Umbilical cord (tissue), 2 donors: ENCODE data around the gene TMED4. TPM values are rescaled to one million over a fixed set of nuclear protein-coding genes. Genes with fewer than 3 reads are reported as not detected.
A peak's percentile ranks its signal among the peaks of the same experiment; 100 is the strongest.
"Not testable (repeated sequence)": the region's sequence is repeated elsewhere in the genome, so short reads cannot be mapped to it uniquely, and the experiment has no call there.

Experiments
- DNase-seq: peaks from one replicate; pipeline ENCODE4 v3.0.0-alpha.2; 2015; ENCODE audit warnings: low spot score
- total RNA-seq: library from RNA; depleted of rRNA; stranded (reverse); fragments of >200 nt; gene quantifications from one replicate; pipeline ENCODE4 v1.2.3, GENCODE V29; 2014; ENCODE audit warnings: low replicate concordance; ENCODE audit not compliant: insufficient read depth

TMED4 gene
- total RNA-seq, 1 donor from 2014 or later, result 84.7 TPM

DNA sequence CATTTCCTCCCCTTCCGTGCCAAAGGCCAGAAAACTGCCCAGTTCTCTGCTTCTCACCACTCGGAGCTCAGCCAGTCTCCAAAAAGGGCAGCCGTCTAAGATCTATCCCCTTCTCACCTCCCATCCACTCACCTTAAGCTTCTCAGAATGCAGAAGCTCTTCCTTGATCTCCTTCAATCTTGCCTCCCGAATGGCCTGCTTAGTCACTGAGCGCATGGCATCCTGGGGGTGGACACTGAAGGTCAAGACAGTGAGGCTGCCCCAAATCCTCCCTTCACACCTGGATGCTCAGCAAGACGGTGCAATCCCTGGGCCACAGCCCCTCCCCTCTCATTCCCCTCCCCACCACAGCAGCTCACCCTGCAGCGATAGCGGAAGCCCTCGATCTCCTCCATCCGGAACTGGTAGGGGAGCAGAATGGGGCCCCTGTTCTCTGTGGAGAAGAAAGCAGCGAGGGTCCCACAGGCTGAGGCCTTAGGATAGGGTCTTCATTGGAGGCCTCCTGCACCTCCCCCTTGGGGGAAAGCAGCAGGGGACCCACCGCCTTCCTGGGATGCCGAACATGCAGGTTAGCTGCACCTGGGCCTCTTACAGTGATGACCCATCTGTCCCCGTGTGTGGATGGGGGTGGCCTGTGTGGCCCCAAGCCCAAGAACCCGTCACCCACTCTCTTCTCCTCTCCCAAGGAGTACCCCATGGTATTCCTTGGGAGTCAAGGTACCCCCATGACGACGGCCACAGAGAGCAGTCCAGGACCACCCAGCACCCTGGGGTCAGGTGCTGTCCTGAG, 13.1 kb downstream of the TMED4 start:
- DNase-seq, result no peak

DNA sequence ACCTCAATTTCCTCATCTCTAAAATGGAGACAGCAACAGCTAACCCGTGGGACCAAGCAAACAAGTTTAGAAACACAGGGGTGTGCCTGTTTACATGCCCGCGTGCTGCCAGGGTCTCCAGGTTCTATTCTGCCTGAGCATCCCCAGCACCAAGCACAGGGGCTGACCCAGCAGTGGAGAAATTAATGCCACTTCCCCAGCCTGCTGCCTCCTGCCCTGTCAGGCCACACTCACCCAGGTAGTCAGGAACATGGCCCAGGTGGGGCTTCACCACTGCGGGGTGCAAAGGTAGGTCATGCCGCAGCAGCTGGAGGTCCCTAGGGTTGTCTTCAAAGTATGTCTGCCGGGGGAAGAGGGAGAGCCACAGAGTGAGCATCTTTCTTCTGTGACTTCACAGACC, 14.1 kb downstream of the TMED4 start:
- DNase-seq, result no peak

DNA sequence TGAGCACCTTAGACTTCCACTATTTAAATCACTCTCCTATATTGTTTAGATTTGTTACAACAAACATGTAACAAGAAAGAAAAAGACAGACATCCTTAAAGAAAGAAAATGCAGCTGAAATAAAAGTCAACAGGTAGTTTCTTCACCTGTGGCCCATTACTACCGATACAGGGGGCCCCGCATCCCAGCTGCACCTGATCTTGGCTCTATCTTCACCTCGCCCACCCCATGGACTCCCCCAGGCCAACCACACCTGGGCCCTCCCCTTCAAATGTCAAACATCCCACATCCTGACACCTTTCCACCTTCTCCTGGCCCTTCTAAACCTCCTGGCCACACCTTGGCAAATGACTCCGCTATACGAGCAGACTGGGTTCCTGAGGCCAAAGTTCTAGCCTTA, 15.4 kb downstream of the TMED4 start:
- no peak for DNase-seq

DNA sequence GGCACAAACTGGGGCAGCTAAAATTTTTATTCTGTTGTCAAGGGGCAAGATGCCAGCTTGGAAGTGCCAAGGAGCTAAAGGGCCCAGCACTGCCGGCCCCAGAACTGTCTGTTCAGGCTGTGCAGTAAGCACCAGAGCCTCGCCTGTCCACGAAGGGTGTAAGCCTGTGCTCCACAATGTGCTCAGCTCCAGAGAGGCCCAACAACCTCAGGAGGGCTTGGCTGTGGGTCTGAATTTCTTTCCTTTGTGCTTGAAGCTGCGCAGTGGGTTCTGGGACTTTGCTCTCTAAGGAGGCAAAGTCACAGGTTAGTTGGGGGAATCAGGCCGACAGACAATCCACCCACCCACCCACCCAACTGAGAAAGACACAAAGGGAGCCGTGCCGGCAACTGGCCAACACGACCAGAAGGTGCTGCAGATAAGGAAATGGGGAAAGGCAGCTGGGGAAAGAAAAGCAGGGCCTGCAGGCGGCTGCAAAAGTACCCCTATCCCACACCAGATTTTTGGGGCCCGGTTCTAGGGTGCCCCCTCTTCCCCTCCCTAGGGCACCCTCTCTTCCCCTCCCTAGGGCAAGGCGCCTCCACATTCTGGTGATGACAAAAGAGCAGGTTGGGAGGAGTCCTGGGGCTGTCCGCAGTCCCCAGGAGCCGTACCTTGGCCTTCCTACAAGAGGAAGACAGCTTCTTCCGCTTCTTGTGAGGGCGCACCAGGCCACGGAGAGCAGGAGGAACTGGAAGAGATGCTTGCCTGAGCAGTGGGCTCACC, 16.1 kb downstream of the TMED4 start:
- DNase-seq, result no peak

DNA sequence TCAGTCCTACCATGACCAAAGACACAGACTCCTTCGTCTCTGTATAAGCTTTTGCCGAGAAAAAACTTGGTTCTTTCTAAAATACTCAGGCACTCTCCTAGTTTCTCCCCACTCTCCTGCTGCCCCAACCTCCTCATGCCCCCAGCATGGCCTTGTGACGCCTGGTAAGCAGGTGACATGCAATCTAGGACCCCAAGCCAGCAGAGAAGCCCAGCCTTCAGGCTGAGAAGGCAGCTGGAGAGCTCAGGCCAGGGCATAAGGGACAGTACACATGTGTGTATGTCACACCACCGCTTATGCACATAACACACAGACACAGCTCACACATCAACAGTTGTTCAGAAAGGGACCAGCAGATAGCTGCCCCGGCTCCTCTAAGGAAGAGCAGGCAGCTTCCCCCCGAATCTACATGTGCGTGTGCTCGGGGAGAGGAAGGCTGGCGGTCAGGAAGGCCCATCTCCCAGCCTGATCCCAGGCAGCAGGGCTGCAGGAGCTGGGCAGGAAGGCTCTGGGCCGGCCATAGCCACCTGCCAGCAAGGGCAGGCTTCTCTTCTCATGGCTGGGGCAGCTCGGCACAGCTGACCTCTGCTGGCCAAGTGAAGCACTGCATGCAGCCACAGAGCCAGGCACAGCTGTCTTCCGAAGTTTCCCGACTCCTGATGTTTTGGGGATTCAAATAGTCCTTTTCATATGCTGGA, 16.8 kb downstream of the TMED4 start:
- peak; percentile 42 for DNase-seq

DNA sequence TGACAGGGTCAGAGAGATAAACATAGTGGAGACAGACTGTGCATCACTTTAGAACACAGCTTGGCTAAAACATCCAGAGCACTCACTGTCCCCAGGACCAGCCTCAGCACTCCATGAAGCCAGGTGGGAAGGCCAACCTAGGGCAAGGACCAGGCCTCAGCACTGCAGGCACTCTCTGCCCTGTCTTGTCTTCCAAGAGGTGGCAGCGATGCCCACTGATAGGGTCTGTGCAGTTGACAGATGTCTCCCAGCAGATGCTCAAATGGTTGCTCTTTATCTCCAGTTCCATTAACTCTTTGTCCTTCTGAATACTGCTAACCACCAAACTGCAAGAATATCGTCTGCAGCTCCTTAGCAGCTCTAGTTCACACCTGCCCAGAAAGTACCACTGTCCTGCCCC, 17.4 kb downstream of the TMED4 start:
- no peak for DNase-seq

DNA sequence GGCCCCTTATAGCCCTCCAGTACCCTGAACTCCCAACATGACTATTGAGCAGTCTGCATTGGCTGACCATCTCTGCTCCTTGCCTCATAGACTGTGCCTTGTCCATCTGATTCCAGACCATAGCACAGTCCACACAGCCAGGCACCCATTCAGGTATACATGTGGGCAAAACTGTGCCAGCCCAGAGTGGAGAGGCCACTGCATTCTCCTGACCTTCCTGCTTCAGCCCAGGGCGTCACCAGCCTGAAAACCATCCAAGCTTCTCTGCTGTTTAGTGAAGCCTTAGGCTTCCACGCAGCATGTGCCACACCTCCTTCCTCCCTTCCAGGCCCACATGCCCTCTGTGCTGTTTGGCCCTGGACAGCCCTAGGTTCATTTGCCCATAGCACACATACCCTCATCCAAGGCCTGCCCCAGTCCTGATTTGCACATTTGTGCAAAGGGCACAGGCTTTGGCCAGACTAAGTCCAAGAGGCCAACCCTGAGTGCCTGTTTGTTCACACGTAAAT, 18.8 kb downstream of the TMED4 start:
- no peak for DNase-seq

DNA sequence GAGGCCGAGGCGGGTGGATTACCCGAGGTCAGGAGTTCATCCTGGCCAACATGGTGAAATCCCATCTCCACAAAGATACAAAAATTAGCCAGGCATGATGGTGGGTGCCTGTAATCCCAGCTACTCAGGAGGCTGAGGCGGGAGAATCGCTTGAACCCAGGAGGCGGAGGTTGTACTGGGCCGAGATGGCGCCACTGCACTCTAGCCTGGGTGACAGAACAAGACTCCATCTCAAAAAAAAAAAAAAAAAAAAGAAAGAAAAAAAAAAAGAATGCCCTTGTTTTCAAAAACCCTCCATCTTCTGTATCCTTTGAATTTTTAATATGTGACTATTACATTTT, 19.4 kb downstream of the TMED4 start:
- DNase-seq, result not testable (repeated sequence)

DNA sequence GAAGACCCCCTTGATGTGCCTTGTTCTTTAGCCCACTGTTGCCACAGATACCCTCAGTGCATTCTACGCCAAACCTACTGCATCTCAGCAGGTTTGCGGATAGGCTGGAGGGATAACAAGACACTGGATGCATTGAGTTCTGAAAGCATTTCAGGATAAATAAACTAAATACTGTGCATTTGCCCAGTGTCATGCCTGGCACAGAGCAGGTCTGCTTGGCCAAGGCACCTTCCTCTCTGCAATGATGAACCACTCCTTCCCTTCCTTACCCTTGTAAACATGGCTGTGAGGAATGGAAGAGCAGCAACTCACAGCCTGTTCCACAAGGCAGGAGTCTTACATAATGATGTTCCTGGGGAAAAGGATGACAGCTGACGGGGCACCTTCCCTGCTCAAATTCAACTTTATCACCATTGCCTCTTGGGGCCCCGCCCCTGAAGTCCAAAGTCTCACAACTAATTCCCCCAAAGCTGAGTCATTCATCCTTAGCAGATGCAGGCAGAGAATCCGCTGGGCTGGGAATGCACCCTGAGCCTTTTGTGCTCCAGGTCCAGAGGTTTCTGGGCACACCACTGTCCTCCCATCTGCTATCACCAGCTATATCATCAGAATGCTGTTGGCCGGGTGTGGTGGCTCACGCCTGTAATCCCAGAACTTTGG, 19.9 kb downstream of the TMED4 start:
- DNase-seq, result peak; percentile 72

DNA sequence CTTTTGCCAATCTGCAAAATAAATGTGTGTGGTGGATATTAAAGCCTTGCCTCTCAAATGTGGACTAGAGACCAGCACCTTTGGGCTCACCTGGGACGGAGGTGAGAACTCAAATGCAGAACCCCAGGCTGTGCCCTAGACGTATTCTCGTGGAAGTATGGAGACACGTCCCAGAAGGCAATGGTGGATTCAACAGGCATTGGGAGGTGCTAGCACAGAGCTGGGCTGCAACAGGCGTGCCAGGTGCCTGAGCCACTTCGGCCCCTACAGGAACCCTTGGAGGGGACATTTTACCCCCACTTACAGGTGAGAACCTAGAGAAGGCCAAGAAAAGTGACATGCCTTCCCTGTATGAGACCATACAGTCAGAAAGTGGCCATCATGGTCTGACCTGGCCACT, 20.6 kb downstream of the TMED4 start:
- DNase-seq, result no peak

DNA sequence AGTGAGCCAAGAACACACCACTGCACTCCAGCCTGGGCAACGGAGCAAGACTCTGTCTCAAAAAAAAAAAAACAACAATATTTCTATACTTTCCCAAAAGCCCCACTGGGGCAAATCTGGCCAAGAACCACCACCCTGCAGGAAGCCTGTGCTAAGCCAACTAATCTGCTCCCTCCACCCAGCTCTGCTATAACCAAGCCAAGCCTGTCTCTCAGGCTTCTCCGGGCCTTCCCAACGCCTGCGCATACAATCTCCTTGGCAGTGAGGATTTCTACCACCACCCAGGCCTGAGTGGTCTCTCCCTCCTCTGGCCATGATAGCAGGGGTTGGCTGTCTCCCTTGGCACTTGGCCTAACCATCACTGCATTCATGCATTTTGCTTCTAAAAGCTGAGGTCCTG, 22.5 kb downstream of the TMED4 start:
- no peak for DNase-seq

DNA sequence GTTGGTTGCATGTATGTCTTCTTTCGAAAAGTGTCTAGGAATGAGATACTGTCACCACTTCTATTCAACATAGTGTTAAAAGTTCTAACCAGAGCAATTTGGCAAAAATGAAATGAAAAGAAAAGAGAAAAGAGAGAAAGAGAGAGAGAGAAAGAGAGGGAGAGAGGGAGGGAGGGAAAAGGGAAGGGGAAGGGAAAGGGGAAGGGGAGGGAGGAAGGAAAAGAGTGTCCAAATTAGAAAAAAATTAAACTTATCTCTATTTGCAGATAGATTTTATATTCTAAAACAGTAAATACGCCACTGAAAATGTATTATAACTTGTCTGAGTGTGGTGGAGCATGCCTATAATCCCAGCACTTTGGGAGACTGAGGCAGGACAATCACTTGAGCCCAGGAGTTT, 24.5 kb downstream of the TMED4 start:
- no peak for DNase-seq

DNA sequence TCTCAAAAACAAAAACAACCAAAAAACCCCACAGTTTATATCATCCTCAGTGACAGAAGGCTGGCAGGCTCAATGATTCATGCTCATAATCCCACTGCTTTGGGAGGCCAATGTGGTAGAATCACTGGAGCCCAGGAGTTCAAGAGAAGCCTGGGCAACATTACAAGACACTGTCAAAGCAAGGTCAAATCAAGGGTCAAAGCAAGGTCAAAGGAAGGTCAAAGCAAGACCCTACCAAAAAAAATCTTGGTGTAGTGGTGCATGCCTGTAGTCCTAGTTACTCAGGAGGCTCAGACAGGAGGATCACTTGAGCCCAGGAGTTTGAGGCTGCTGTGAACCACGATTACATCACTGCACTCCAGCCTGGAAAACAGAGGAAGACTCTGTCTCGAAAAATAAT, 26.7 kb downstream of the TMED4 start:
- DNase-seq, result no peak

DNA sequence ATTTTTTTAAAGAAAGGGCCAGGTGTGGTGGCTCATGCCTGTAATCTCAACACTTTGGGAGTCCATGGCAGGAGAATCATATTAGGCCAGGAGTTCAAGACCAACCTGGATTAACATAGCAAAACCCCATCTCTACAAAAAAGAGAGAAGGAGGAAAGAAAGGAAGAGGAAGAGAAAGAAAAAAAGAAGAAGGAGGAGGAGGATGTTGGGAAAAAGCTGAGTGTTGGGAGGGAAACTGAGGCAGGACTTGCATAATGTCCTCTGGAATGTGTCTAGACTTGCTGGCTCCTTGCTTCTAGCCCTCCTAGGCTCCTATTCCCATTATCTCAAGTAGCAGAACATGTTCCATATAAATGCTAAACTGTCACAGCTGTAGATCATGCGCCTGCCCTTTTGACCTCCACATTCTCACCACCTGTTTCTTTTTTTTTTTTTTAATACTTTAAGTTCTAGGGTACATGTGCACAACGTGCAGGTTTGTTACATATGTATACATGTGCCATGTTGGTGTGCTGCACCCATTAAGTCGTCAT, 29.5 kb downstream of the TMED4 start:
- DNase-seq, result not testable (repeated sequence)

DNA sequence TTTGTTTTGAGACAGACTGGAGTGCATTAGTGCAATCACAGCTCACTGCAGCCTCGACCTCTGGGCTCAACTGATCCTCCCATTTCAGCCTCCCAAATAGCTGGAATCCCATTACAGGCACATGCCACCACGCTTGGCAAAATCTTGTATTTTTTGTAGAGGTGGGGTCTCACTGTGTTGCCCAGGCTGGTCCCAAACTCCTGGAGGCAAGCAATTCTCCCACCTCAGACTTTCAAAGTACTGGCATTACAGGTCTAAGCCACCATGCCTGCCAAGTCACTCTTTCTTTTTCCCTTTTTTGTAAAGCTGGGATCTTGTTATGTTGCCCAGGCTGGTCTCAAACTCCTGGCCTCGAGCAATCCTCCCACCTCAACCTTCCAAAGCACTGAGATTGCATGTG, 32.6 kb downstream of the TMED4 start:
- DNase-seq, result no peak

DNA sequence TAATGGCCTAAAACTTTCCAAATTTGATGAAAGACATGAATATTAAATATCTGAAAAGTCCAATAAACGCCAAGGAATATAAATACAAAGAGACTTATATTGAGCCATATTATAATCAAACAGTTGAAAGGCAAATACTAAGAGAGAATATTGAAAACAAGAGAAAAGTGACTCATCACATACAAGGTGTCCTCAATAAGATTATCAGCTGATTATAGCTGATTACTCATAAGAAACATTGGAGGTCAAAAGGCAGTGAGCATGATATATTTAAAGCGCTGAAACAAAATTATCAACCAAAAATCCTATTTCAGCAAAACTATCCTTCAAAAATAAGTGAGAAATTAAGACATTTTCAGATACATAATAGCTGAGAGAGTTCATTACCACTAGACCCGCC, 33.1 kb downstream of the TMED4 start:
- DNase-seq, result no peak

DNA sequence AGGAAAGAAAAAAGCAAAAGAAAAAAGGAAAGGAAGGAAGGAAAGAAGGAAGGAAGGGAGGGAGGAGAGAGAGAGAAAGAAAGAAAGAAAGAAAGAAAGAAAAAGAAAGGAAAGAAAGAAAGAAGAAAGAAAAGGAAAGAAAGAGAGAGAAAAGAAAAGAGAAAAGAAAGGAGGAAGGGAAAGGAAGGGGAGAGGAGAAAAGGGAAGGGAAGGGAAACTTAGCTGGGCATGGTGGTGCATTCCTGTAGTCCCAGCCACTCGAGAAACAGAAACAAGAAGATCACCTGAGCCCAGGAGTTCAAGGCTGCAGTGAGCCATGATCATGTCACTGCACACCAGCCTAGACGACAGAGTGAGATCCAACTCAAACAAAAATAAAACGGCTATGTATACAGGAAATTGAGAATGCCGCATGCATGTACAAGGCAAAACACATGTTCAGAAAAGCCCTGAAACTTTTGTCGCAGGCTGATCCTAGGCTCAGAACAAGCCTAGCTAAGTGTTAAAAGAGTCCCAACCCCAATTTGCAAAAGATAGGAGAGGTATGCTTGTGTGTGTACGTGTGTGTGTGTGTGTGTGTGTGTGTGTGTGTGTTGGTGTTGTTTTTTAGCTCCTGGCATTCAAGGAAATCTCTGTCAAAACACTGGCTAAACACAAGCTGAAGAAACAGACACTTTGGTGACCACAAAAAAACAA, 34.3 kb downstream of the TMED4 start:
- DNase-seq, result no peak

DNA sequence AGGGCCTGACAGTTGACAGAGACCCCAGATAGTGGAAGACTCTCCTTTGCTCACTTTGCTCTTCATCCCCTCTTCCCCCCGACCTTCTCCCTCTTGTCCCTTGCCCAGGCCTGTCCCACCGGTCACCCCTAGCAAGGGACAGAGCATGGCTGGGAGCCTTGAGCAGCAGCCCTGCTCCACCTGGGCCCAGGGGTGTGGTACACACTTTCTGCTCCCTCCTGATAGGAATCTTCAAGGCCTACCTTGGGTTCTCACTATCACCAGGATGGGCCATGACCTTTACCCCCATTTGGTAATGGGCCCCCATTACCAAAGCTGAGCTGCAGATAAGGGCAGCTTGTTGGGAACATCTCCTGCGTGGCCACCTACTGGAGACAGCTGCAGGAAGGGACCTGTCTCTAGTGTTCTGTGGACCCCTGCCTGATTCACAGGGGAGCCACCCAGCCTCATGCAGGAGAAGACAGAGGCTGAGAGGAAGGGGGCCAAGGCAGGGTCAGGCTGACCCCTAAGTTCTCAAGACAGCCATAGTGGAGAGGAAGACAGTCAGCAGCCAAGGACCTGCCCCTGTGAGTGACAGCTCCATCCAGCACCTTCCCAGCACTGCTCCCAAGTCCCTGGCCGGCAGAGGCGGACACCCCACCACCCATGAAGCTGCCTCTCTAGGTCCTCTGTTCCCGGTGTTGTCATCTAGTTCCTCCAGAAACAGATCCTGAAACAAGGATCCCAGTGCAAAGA, 40.0 kb downstream of the TMED4 start:
- no peak for DNase-seq

DNA sequence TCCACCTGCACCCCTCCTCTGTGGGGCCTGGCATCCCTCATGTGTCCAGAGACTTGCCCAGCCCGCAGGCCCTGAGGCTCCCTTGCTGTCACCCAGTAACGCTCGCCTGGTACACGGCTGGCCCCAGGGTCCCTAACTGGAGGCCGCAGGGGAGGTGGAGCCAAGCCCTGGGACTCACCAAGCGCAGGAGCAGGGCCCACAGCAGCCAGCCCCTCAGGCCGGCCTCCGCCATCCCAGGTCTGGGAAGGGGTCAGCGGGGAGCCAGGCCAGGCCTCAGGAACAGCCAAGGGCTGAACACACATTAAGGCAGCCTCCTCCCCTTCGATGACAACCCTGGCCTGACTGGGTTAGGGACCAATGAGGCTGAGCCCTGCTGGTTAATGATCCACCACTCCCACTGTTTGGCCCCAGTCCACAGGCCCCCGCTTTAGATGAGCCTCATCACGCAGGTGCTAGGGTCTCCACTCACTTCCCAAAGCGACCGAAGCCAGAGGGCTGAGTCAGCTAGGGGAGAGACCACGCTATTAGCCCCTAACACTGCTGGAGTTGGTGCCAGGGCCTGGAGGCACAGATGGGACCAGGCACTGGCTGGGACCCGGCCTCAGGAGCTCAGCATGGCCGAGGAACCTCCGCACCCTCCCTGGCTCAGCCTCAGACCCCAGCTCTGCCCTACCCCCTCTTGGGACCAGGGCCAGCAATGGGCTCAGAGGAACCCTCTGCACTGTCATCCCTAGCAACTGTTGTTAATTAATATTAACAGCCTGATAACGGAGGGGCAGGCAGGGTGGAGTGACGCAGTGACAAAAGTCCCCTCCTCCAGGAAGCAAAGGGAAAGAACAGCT, 40.8 kb downstream of the TMED4 start, which contains the start of gene NPC1L1:
NPC1L1 (minus strand) TSS at position 303 of the 842 bp plus-strand sequence; CDS start at position 232, 71 bp downstream.
- DNase-seq, result no peak
